Eye (tissue), 1 donor: Measurements from ENCODE around the gene PSMB4.
"Not testable (repeated sequence)": the region's sequence is repeated elsewhere in the genome, so short reads cannot be mapped to it uniquely, and the experiment has no call there.

Experiments
- DNase-seq: peaks from one replicate; pipeline ENCODE4 v3.0.0-alpha.2; 2015

PSMB4 gene

GRCh38 chr1:151399324-151400171, at the start of gene PSMB4:
Gene PSMB4 (plus strand): TSS chr1:151399573. CDS start chr1:151399588, 15 bp downstream.
- DNase-seq, result peak; percentile 97

GRCh38 chr1:151350323-151350722, 49.0 kb upstream of the PSMB4 start:
- DNase-seq, result not testable (repeated sequence)

- DNase-seq, result no peak
Measured at GRCh38 chr1:151352021-151352718, 47.2 kb upstream of the PSMB4 start.

- DNase-seq, result no peak
Measured at GRCh38 chr1:151356696-151357095, 42.7 kb upstream of the PSMB4 start.

- DNase-seq, result no peak
Measured at GRCh38 chr1:151361883-151362282, 37.5 kb upstream of the PSMB4 start.

GRCh38 chr1:151362308-151363155, 36.8 kb upstream of the PSMB4 start:
- no peak for DNase-seq

GRCh38 chr1:151364996-151365395, 34.4 kb upstream of the PSMB4 start:
- DNase-seq, result no peak

GRCh38 chr1:151367658-151368392, 31.5 kb upstream of the PSMB4 start:
- no peak for DNase-seq

- no peak for DNase-seq
Measured at GRCh38 chr1:151368393-151369301, 30.7 kb upstream of the PSMB4 start.

GRCh38 chr1:151369302-151369610, 30.1 kb upstream of the PSMB4 start:
- no peak for DNase-seq

GRCh38 chr1:151369621-151370048, 29.7 kb upstream of the PSMB4 start:
- DNase-seq, result no peak

GRCh38 chr1:151370211-151370911, 29.0 kb upstream of the PSMB4 start:
- no peak for DNase-seq

GRCh38 chr1:151371370-151372057, 27.9 kb upstream of the PSMB4 start:
- peak; percentile 52 for DNase-seq

- DNase-seq, result peak; percentile 76
Measured at GRCh38 chr1:151372058-151372934, 27.1 kb upstream of the PSMB4 start, which contains the start of gene SELENBP1. Gene SELENBP1 (minus strand): TSS chr1:151372705. CDS start chr1:151372641, 64 bp downstream.

GRCh38 chr1:151373196-151373595, 26.2 kb upstream of the PSMB4 start:
- no peak for DNase-seq

GRCh38 chr1:151377150-151377884, 22.1 kb upstream of the PSMB4 start:
- no peak for DNase-seq

- DNase-seq, result no peak
Measured at GRCh38 chr1:151384584-151384983, 14.8 kb upstream of the PSMB4 start.

GRCh38 chr1:151386002-151386401, 13.4 kb upstream of the PSMB4 start:
- no peak for DNase-seq
